ENCODE results near the gene BIRC2.

- TF ChIP-seq CTCF (IDR thresholded peaks at IDR 0.05), result no peak
- no peak for TF ChIP-seq EZH2phosphoT487 (IDR thresholded peaks at IDR 0.05)
- no peak for TF ChIP-seq EZH2 (IDR thresholded peaks at IDR 0.05)
Observed at GRCh38 chr11:102347462-102348370, 702 bp downstream of the BIRC2 start.
